Endothelial cell (in vitro differentiated cells): ENCODE measurements around the gene MYO16. TPM values are rescaled to one million over a fixed set of nuclear protein-coding genes. Genes with fewer than 3 reads are reported as not detected.

ENCODE experiments used
- DNase-seq: peaks from one replicate; pipeline ENCODE4 v3.0.0; 2021; ENCODE audit warnings: low spot score
- H3K27ac Mint-ChIP-seq: one replicate; pipeline ENCODE4 v1.8.0; 2021; ENCODE audit warnings: mixed read lengths, inconsistent platforms; ENCODE audit not compliant: unreplicated experiment
- H3K27me3 Mint-ChIP-seq: one replicate; pipeline ENCODE4 v1.8.0; 2021; ENCODE audit warnings: mild to moderate bottlenecking, moderate library complexity, mixed read lengths, inconsistent platforms; ENCODE audit not compliant: unreplicated experiment
- H3K36me3 Mint-ChIP-seq: one replicate; pipeline ENCODE4 v1.8.0; 2021; ENCODE audit warnings: mild to moderate bottlenecking, low read depth, mixed read lengths, inconsistent platforms; ENCODE audit not compliant: unreplicated experiment
- H3K4me1 Mint-ChIP-seq: one replicate; pipeline ENCODE4 v1.8.0; 2021; ENCODE audit warnings: mild to moderate bottlenecking, mixed read lengths, inconsistent platforms; ENCODE audit not compliant: unreplicated experiment
- H3K4me3 Mint-ChIP-seq: one replicate; pipeline ENCODE4 v1.8.0; 2021; ENCODE audit warnings: mild to moderate bottlenecking, mixed read lengths, inconsistent platforms; ENCODE audit not compliant: unreplicated experiment
- H3K9me3 Mint-ChIP-seq: one replicate; pipeline ENCODE4 v1.8.0; 2021; ENCODE audit warnings: mixed read lengths, inconsistent platforms; ENCODE audit not compliant: unreplicated experiment
- total RNA-seq: library from RNA; stranded (reverse); fragmentation: NEBNext Ultra II Directional; extraction: Animal tissue kit (Norgen Biotek cat#: 25700); gene quantifications from one replicate; pipeline ENCODE4 v1.2.1, GENCODE V29; 2021; ENCODE audit not compliant: unreplicated experiment
- TF ChIP-seq, protein P1 (sequence below): fragments of 200-600 bp; sonication (generic); IDR thresholded peaks from one replicate; pipeline ENCODE4 v1.5.0; 2021; ENCODE audit warnings: antibody characterized with exemption; ENCODE audit not compliant: unreplicated experiment

The MYO16 gene
- total RNA-seq, 1 donor from 2014 or later, result 1.4 TPM

DNA sequence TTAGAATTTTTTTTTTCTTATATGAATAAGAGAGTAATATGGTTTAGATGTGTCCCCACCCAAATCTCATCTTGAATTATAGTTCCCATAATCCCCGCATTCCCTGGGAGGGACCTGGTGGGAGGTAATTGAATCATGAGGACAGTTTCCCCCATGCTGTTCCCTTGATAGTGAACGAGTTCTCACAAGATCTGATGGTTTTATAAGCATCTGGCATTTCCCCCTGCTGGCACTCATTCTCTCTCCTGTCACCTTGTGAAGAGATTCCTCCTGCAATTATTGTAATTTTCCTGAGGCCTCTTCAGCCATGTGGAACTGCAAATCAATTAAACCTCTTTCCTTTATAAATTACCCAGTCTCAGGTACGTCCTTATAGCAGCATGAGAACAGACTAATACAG lies 205.7 kb downstream of the MYO16 start:
- Mint-ChIP-seq H3K36me3 (no peaks in the 10 kb centered on the region), H3K4me3 (no peak overlapping the region)
- TF ChIP-seq, protein P1, sequence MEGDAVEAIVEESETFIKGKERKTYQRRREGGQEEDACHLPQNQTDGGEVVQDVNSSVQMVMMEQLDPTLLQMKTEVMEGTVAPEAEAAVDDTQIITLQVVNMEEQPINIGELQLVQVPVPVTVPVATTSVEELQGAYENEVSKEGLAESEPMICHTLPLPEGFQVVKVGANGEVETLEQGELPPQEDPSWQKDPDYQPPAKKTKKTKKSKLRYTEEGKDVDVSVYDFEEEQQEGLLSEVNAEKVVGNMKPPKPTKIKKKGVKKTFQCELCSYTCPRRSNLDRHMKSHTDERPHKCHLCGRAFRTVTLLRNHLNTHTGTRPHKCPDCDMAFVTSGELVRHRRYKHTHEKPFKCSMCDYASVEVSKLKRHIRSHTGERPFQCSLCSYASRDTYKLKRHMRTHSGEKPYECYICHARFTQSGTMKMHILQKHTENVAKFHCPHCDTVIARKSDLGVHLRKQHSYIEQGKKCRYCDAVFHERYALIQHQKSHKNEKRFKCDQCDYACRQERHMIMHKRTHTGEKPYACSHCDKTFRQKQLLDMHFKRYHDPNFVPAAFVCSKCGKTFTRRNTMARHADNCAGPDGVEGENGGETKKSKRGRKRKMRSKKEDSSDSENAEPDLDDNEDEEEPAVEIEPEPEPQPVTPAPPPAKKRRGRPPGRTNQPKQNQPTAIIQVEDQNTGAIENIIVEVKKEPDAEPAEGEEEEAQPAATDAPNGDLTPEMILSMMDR, result no peak

DNA sequence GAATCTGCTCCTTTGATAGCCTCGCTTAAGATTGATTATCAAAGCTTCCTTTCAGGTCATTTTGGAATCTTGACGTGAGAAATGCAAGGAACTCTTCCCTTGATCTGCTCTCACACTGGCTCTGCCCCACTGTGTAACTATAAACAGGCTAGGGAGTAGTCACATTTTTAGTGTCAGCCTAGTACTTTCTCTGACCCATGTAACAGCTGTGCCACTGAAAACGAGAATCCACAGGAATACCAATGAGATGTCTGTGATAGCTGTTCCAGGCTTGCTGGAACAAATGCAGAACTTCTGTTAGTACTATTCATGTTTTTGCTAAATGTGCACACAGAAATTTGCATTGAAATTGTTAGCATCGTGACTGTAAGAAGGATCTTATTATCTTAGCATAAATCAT lies 221.3 kb downstream of the MYO16 start:
- no peak for DNase-seq
- TF ChIP-seq, protein P1, result no peak
- Mint-ChIP-seq H3K36me3 (no peaks in the 10 kb centered on the region), H3K9me3 (no peaks in the 10 kb centered on the region), H3K4me1 (peaks cover 11% of the 10 kb centered on the region), H3K4me3 (no peak overlapping the region), H3K27ac (no peak overlapping the region), H3K27me3 (no peaks in the 10 kb centered on the region)

More for the DNA sequence above, 205.7 kb downstream of the MYO16 start:
- Mint-ChIP-seq H3K9me3 (no peaks in the 10 kb centered on the region), H3K27ac (no peak overlapping the region), H3K27me3 (no peaks in the 10 kb centered on the region), H3K4me1 (no peaks in the 10 kb centered on the region)
- DNase-seq, result no peak

DNA sequence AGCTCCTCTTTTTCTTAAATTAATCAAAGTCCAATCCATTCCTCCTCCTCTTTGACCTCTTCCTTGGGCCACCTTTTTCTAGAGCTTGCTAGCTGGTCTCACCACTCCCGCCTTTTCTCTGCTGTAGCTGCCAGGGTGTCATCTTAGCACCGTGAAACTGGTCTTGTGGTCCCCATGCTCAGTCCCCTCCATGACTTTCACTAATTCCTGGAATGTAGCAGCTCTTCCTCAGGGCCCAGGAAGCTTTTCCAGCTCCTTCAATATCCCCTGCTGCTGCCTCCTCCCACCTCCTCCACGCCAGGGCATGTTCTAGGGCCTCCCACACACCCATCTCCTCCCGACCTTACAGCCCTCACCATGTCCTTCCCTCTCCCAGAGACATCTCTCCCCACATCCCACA lies 222.2 kb downstream of the MYO16 start:
- Mint-ChIP-seq H3K4me1 (peaks cover 11% of the 10 kb centered on the region), H3K9me3 (no peaks in the 10 kb centered on the region), H3K4me3 (no peak overlapping the region), H3K36me3 (no peaks in the 10 kb centered on the region), H3K27ac (no peak overlapping the region), H3K27me3 (no peaks in the 10 kb centered on the region)
- TF ChIP-seq, protein P1, result no peak
- DNase-seq, result no peak

DNA sequence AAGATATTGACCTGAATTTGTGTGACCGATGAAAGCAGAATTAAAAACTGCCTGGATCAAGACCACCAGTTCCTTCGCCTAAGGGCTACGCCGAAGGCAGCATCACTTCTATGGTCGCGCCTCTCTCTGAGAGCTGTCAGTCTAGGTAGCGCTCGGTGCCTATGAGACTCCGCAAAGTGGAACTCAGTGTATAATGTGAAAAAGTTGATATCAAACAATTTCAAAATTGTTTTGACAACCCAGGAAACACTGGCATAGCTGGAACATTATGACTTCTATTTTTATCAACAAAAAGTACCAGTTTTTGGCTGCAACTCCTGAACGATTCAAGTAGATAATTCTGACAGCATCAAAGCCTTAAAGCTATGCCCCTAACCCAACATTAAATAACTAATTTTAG lies 223.6 kb downstream of the MYO16 start:
- no peaks in the 10 kb centered on the region for H3K36me3 Mint-ChIP-seq
- H3K4me3 Mint-ChIP-seq, result no peak overlapping the region
- H3K27me3 Mint-ChIP-seq, result peaks cover 2% of the 10 kb centered on the region
- H3K9me3 Mint-ChIP-seq, result no peaks in the 10 kb centered on the region
- no peak overlapping the region for H3K27ac Mint-ChIP-seq
- no peak for DNase-seq
- TF ChIP-seq, protein P1, result no peak
- H3K4me1 Mint-ChIP-seq, result peaks cover 11% of the 10 kb centered on the region

DNA sequence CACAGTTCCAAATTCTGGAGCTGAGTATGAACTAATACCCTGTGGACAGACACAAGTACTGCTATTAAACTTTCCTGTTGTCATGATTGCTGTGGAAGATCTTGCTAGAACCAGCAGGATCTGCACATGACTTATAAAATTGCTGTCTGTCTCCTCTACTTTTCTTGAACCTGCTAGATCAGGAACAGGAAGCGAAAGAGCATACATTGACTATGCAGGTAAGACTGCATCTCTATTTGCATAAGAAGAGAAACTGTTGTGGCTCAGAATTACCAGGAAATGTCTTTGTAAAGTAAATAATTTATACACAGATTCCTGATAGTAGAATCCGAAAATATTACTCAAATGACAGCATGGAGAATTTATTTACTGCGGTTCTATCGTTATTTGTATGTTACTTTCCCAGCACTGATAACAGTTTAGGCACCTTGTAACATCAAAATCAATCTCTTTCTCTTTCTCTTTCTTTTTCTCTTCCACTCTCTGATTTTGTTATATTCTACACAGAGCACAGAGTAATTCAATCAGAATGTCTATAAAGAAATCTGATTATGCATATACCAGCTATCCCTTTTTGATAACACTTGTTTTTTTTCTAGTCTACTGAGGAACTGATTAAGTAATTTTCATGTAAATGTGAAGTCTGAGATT lies 226.5 kb downstream of the MYO16 start:
- DNase-seq, result no peak
- Mint-ChIP-seq H3K27me3 (peaks cover 2% of the 10 kb centered on the region), H3K27ac (no peak overlapping the region), H3K4me1 (peaks cover 5% of the 10 kb centered on the region), H3K4me3 (no peak overlapping the region), H3K36me3 (no peaks in the 10 kb centered on the region), H3K9me3 (no peaks in the 10 kb centered on the region)
- TF ChIP-seq, protein P1, result no peak
